Tracheal epithelial cell (primary cell): ENCODE measurements around the gene C2orf69. TPM values are rescaled to one million over a fixed set of nuclear protein-coding genes. Genes with fewer than 3 reads are reported as not detected.

Source experiments
- total RNA-seq: library from RNA; depleted of rRNA; stranded (reverse); fragments of >200 nt; gene quantifications from 2 replicates; pipeline ENCODE4 v1.2.1, GENCODE V29; 2014

The C2orf69 gene, protein sequence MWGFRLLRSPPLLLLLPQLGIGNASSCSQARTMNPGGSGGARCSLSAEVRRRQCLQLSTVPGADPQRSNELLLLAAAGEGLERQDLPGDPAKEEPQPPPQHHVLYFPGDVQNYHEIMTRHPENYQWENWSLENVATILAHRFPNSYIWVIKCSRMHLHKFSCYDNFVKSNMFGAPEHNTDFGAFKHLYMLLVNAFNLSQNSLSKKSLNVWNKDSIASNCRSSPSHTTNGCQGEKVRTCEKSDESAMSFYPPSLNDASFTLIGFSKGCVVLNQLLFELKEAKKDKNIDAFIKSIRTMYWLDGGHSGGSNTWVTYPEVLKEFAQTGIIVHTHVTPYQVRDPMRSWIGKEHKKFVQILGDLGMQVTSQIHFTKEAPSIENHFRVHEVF
- total RNA-seq, result 10.0 and 11.3 TPM in 2 replicates

DNA sequence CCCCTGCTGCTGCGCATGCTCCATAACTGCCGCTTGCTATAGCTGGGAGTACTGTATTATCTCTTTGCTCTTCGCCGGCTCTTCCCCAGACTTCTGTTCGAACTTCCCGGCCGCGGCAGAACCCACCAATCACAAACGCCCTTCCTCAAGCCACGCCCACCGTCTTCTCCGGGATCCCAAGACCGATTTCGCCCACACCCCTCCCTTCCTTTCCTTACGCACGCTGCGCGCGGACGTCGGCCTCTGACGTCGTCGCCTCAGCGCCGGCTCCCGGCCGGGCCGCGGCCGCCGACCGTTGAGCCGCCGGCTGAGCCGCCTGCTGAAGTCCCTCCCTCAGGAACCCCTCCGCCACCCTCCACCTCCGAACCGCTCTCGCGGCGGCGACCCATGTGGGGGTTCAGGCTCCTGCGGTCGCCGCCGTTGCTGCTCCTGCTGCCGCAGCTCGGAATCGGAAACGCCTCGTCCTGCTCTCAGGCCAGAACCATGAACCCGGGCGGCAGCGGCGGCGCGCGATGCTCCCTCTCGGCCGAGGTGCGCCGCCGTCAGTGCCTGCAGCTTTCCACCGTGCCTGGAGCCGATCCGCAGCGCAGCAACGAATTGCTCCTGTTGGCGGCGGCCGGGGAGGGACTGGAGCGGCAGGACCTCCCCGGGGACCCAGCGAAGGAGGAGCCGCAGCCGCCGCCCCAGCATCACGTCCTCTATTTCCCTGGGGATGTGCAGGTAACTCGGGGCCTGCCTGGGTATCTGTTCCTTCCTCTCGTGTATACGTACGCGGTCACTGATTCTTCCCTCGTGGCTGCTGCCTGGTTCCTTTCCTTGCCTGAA is at the start of gene C2orf69:
TSS of gene C2orf69 (plus strand) at position 242 of the 825 bp plus-strand sequence. CDS start at position 388, 146 bp downstream.

DNA sequence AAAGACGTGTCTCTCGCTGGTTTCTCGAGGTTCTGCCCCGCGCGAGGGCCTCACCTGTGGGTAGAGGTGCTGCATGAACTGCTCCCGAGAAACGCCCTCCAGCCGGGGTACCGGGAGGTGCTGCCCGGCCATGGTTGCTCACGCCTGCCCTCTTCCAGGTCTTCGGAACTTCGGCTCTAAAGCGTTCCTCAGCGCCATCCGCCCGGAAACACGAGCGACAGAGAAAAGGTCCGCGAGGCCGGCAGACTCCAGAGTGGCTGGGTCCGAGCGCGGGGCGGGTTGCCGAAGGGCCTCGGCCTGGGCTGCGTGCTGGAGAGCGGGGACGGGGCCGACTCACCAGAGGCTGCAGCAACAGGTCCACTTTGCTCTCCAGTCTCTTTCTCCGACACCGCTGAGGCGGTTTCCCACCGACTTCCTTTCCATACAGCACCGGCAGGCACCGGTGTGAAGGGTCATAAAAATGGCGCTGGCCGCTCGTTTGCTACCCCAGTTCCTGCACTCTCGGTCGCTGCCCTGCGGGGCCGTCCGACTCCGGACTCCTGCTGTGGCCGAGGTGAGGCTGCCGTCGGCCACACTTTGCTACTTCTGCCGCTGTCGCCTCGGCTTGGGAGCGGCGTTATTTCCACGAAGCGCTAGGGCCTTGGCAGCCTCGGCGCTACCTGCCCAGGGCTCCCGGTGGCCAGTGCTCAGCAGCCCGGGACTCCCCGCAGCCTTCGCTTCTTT is 44.4 kb downstream of the C2orf69 start, which contains the start of the genes MAIP1 and TYW5:
TSS of gene MAIP1 (plus strand) at position 244 of the 723 bp plus-strand sequence. CDS start at position 461, 217 bp downstream.
TSS of gene TYW5 (minus strand) at position 153 of the 723 bp plus-strand sequence. CDS start at position 132, 21 bp downstream.

Other genes with a start within 250 kb of the C2orf69 start
- gene FTCDNL1, start 60.1 kb upstream of the C2orf69 start, total RNA-seq, result 0.21 and 1.4 TPM in 2 replicates
- 8.5 and 9.2 TPM in 2 replicates for gene TYW5, start 44.2 kb downstream of the C2orf69 start, total RNA-seq
- gene MAIP1, start 44.3 kb downstream of the C2orf69 start, total RNA-seq, result 25.8 and 31.8 TPM in 2 replicates